ENCODE data around the gene MAPK7. TPM values are rescaled to one million over a fixed set of nuclear protein-coding genes. Genes with fewer than 3 reads are reported as not detected.
"Not testable (repeated sequence)": the region's sequence is repeated elsewhere in the genome, so short reads cannot be mapped to it uniquely, and the experiment has no call there.

Gene MAPK7
- total RNA-seq, 6 experiments from 2014 or later, result 5.7 to 9.2 (median 6.7) TPM

GRCh38 chr17:19347323-19348080 lies 30.8 kb upstream of the MAPK7 start:
- Histone ChIP-seq H3K27me3 (no peaks in the 10 kb centered on the region), H3K4me3 (no peak overlapping the region), H3K4me1 (peaks cover 0 to 57% (median 35%) of the 10 kb centered on the region in 4 donors), H3K27ac (peak overlapping the region in 1 of 3 donors; percentile 82), H3K9me3 (no peaks in the 10 kb centered on the region), H3K36me3 (no peaks in the 10 kb centered on the region)
- ATAC-seq (no peak), DNase-seq (peak in 1 of 3 donors; percentile 44)
- intact Hi-C loops (cut with DNase I), result no loop called here
- WGBS (ENCODE audit: insufficient coverage, low coverage, low lambda C conversion rate, missing lambda C conversion rate), result 100% methylated on average over 1 of the region's 13 CpGs
- no peak for TF ChIP-seq CTCF (IDR thresholded peaks at IDR 0.05)
- no peak for TF ChIP-seq POLR2A (IDR thresholded peaks at IDR 0.05)

GRCh38 chr17:19348081-19348650 lies 30.1 kb upstream of the MAPK7 start:
- H3K27ac ChIP-seq, result peak overlapping the region in 1 of 3 donors; percentile 82
- intact Hi-C loops (cut with DNase I), result no loop called here
- WGBS (ENCODE audit: insufficient coverage, low coverage, low lambda C conversion rate, missing lambda C conversion rate), result 55% methylated on average over 3 of the region's 9 CpGs
- no peaks in the 10 kb centered on the region for H3K36me3 ChIP-seq
- DNase-seq (peak in 1 of 3 donors; percentile 32), ATAC-seq (no peak)
- TF ChIP-seq POLR2A (IDR thresholded peaks at IDR 0.05) (no peak), CTCF (IDR thresholded peaks at IDR 0.05) (no peak)
- H3K9me3 ChIP-seq, result no peaks in the 10 kb centered on the region
- H3K4me3 ChIP-seq, result no peak overlapping the region
- H3K27me3 ChIP-seq, result no peaks in the 10 kb centered on the region
- peaks cover 0 to 50% (median 33%) of the 10 kb centered on the region in 4 donors for H3K4me1 ChIP-seq

GRCh38 chr17:19348806-19349205 lies 29.5 kb upstream of the MAPK7 start:
- Histone ChIP-seq H3K9me3 (no peaks in the 10 kb centered on the region), H3K4me3 (no peak overlapping the region), H3K27me3 (no peaks in the 10 kb centered on the region), H3K4me1 (peaks cover 0 to 44% (median 30%) of the 10 kb centered on the region in 4 donors), H3K27ac (no peak overlapping the region), H3K36me3 (no peaks in the 10 kb centered on the region)
- peak in 1 of 3 donors; percentile 44 for DNase-seq
- TF ChIP-seq POLR2A (IDR thresholded peaks at IDR 0.05) (no peak), CTCF (IDR thresholded peaks at IDR 0.05) (no peak)
- 91% methylated on average over 8 of the region's 9 CpGs for WGBS (ENCODE audit: insufficient coverage, low coverage, low lambda C conversion rate, missing lambda C conversion rate)
- intact Hi-C loops (cut with DNase I), result no loop called here
- no peak for ATAC-seq

GRCh38 chr17:19353401-19353800 lies 24.9 kb upstream of the MAPK7 start:
- H3K9me3 ChIP-seq, H3K4me1 ChIP-seq, H3K27ac ChIP-seq, ATAC-seq, H3K27me3 ChIP-seq, H3K36me3 ChIP-seq, H3K4me3 ChIP-seq: not testable (repeated sequence)
- intact Hi-C loops (cut with DNase I), result loop anchor here in 1 of 2 donors (10.0 kb wide), 1 partner anchor 59 kb away; no protein-coding TSS in a partner anchor
- 89% methylated on average over 11 of the region's 11 CpGs for WGBS (ENCODE audit: insufficient coverage, low coverage, low lambda C conversion rate, missing lambda C conversion rate)
- peak in 1 of 3 donors; percentile 16 for DNase-seq

- Histone ChIP-seq H3K27ac (no peak overlapping the region), H3K27me3 (no peaks in the 10 kb centered on the region), H3K4me3 (no peak overlapping the region), H3K4me1 (no peaks in the 10 kb centered on the region), H3K9me3 (no peaks in the 10 kb centered on the region), H3K36me3 (no peaks in the 10 kb centered on the region)
- ATAC-seq (no peak), DNase-seq (no peak)
- TF ChIP-seq POLR2A (IDR thresholded peaks at IDR 0.05) (no peak), CTCF (IDR thresholded peaks at IDR 0.05) (no peak)
- intact Hi-C loops (cut with DNase I), result loop anchor here in 1 of 2 donors (10.0 kb wide), 1 partner anchor 60 kb away; no protein-coding TSS in a partner anchor
- WGBS (ENCODE audit: insufficient coverage, low coverage, low lambda C conversion rate, missing lambda C conversion rate), result 81% methylated on average over 6 of the region's 6 CpGs
Observed at GRCh38 chr17:19354748-19355147, 23.6 kb upstream of the MAPK7 start.
